Measurements from ENCODE around the gene P2RY2. TPM values are rescaled to one million over a fixed set of nuclear protein-coding genes. Genes with fewer than 3 reads are reported as not detected.

The P2RY2 gene
- polyA plus RNA-seq, 1 of the 3 experiments (the other 2 are of a cell fraction): 0.12 TPM

DNA sequence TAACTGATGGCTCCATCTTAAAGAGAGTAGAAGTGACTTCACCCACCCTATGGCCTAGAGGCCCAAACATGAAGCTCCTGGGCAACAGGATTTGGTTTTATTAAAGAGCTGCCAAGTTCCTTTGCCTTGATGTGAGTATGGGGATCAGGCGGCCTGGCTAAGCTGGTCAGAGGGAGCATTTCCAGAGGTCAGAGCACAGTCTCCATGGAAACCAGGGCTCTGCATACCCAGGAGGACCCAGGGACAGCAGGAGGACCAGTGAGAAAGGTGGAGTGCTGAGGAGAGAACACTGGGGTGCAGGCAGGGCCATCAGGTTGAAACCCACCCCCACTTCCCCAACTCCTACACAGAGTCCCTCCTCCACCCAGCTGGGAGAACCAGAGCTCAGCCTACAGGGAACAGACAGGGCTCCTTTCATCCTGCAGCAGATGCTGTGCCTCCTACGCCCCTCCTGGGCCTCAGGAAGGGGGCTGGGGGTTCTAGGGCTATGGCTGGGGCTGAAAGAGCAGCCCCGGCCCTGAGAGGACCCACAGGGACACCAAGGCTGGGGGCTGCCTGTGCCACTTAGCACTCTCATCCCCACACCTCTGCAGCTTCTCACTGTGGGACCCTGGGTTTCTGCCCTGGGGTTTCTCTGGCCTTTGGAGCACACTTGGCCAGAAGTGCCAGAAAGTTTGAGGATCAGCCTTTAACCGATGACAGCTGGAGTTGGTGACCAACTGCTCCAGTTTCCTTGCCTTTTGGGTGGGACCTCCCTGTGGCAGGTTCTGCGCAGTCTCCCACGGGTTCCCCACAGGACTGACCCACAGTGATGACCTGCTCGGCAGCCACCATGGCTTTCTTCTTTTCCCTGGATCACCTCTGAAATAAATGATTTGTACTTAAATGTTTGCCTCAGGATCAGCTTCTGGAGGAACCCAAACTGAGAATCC, 40.3 kb downstream of the P2RY2 start:
- Histone ChIP-seq H3K4me2 (peak overlapping the region; percentile 71; the same call in 1 of the 2 replicates), H3K9ac (peak overlapping the region; percentile 76)

More for the DNA sequence above, 40.3 kb downstream of the P2RY2 start:
- Histone ChIP-seq H2AFZ (ENCODE audit: low read depth) (peak overlapping the region; percentile 70), H4K20me1 (ENCODE audit: insufficient read depth) (no peaks in the 10 kb centered on the region), H3K9me3 (no peaks in the 10 kb centered on the region), H3K9me2 (no peaks in the 10 kb centered on the region), H3K27me3 (ENCODE audit: insufficient read depth) (no peaks in the 10 kb centered on the region), H3K79me2 (ENCODE audit: insufficient read depth) (no peaks in the 10 kb centered on the region), H3K27ac (ENCODE audit: low read depth in 2 of 2, low read length in 1 of 2) (peak overlapping the region; percentile 56 to 98), H3K4me1 (ENCODE audit: control insufficient read depth in 1 of 2, insufficient read depth in 2 of 2, low read depth in 1 of 2, low read length in 1 of 2) (peaks cover 12 to 18% of the 10 kb centered on the region in 2 experiments; a peak in 3 of 4 replicates), H3K4me3 (ENCODE audit: low read depth in 2 of 2, low read length in 1 of 2) (no peak overlapping the region), H3F3A (replicated peaks; ENCODE audit: insufficient read depth) (peaks cover 20% of the 10 kb centered on the region), H3K36me3 (replicated peaks in 1 of 2; ENCODE audit: control insufficient read depth in 1 of 2, insufficient read depth in 2 of 2, low read length in 1 of 2) (no peaks in the 10 kb centered on the region)
- TF ChIP-seq NFIC (IDR thresholded peaks at IDR 0.05; ENCODE audit: borderline replicate concordance) (no peak), TCF12 (IDR thresholded peaks at IDR 0.05) (no peak), FOXM1 (IDR thresholded peaks at IDR 0.05; ENCODE audit: low read depth) (no peak), GABPA (IDR thresholded peaks at IDR 0.05; ENCODE audit: low read depth) (no peak), EP300 (IDR thresholded peaks at IDR 0.05; ENCODE audit: borderline replicate concordance in 1 of 2, low read depth in 1 of 2, low read length in 1 of 2) (no peak), SIN3A (IDR thresholded peaks at IDR 0.05; ENCODE audit: borderline replicate concordance, low read depth, low read length) (no peak), TAF1 (IDR thresholded peaks at IDR 0.05; ENCODE audit: borderline replicate concordance, low read depth, low read length) (no peak), JUND (IDR thresholded peaks at IDR 0.05) (no peak), GATA2 (CRISPR knock-in tag; IDR thresholded peaks at IDR 0.05) (no peak), RFX5 (IDR thresholded peaks at IDR 0.05; ENCODE audit: low read length) (no peak), NRF1 (IDR thresholded peaks at IDR 0.05; ENCODE audit: low read depth, low read length) (no peak), MEF2A (IDR thresholded peaks at IDR 0.05; ENCODE audit: borderline replicate concordance, low read depth) (no peak), RXRA (IDR thresholded peaks at IDR 0.05; ENCODE audit: borderline replicate concordance, low read depth) (no peak), RAD21 (IDR thresholded peaks at IDR 0.05; ENCODE audit: low read length) (no peak)
- TF ChIP-seq, protein P1, sequence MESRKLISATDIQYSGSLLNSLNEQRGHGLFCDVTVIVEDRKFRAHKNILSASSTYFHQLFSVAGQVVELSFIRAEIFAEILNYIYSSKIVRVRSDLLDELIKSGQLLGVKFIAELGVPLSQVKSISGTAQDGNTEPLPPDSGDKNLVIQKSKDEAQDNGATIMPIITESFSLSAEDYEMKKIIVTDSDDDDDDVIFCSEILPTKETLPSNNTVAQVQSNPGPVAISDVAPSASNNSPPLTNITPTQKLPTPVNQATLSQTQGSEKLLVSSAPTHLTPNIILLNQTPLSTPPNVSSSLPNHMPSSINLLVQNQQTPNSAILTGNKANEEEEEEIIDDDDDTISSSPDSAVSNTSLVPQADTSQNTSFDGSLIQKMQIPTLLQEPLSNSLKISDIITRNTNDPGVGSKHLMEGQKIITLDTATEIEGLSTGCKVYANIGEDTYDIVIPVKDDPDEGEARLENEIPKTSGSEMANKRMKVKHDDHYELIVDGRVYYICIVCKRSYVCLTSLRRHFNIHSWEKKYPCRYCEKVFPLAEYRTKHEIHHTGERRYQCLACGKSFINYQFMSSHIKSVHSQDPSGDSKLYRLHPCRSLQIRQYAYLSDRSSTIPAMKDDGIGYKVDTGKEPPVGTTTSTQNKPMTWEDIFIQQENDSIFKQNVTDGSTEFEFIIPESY (IDR thresholded peaks at IDR 0.05; ENCODE audit: borderline replicate concordance, low read depth): no peak
- TF ChIP-seq, protein P2, sequence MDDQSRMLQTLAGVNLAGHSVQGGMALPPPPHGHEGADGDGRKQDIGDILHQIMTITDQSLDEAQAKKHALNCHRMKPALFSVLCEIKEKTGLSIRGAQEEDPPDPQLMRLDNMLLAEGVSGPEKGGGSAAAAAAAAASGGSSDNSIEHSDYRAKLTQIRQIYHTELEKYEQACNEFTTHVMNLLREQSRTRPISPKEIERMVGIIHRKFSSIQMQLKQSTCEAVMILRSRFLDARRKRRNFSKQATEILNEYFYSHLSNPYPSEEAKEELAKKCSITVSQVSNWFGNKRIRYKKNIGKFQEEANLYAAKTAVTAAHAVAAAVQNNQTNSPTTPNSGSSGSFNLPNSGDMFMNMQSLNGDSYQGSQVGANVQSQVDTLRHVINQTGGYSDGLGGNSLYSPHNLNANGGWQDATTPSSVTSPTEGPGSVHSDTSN (IDR thresholded peaks at IDR 0.05): no peak
- TF ChIP-seq, protein P3, sequence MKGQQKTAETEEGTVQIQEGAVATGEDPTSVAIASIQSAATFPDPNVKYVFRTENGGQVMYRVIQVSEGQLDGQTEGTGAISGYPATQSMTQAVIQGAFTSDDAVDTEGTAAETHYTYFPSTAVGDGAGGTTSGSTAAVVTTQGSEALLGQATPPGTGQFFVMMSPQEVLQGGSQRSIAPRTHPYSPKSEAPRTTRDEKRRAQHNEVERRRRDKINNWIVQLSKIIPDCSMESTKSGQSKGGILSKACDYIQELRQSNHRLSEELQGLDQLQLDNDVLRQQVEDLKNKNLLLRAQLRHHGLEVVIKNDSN (IDR thresholded peaks at IDR 0.05; ENCODE audit: borderline replicate concordance, low read depth): no peak
- ChIA-PET POLR2A (no interaction called here), CTCF (interaction anchor here (0.6 to 3.1 kb wide), 12 partner anchors 9 to 426 kb away, joined by 3 to 18 read pairs (median 4); no protein-coding TSS in a partner anchor)
- WGBS (ENCODE audit: low lambda C conversion rate): 97% methylated on average over 6 of the region's 7 CpGs
- no peak for DNase-seq
